ENCODE results near the gene VMP1.
"Not testable (repeated sequence)": the region's sequence is repeated elsewhere in the genome, so short reads cannot be mapped to it uniquely, and the experiment has no call there.

The VMP1 gene

DNA sequence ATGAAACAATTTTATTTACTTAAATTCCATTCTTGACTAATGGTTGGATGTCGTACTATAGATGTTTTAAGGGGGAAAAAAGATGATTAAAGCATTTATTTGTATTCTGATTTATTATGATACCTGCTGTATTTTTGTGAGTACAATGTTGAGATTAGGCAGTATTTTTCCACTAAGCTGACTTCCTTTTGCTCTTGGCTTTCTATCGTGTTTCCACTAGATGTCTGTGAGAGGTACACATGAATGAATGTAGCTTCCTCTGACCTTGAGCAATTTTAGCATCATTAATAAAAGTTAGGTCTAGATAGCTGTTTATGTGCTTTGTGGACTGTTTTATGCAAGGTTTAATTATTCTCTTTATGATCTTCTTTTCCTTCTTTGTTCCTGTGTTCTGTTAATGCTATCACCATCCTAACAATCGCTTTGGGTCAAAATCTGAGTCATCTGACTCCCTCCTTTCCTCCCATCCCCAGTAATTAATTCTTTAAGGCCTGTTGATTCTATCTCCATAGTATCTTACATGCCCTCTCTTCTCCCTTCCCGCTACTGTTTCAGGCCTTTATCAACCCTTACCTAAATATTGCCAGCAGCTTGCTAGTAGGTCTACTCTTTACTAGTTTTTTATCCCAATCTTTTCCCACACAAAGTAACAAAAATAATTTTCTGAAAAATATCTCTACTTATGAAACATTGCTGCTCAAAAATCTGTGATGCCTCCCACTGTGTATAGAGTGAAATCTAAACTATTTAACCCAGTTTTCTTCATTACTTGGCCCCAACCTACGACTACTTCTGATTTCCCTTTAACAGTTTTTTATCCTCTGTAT, 76.0 kb downstream of the VMP1 start:
- DNase-seq = no peak

DNA sequence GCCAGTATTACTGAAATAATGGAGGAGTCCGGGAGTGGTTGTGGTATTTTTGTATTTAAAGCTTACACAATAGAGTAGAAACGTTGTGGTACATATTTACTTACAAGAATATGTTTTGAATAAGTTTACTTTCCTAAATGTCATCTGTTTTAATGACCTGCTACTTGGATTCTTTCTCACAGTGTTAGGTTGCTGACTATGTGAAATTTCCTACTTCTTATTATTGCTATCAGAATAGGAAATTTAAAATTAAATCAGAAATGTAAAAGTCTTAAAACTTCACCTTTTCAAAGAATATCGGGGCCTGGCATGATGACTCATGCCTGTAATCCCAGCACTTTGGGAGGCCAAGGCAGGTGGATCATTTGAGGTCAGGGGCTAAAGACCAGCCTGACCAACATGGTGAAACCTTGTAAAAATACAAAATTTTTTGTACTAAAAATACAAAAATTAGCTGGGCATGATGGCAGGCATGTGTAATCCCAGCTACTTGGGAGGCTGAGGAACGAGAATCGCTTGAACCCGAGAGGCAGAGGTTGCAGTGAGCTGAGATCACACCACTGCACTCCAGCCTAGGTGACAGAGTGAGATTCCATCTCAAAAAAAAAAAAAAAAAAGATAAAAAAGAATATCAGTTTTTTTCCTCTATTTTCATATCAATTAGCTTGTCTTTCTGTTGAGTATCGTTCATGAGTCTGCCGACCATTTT, 77.8 kb downstream of the VMP1 start:
- peak; percentile 26 for DNase-seq

DNA sequence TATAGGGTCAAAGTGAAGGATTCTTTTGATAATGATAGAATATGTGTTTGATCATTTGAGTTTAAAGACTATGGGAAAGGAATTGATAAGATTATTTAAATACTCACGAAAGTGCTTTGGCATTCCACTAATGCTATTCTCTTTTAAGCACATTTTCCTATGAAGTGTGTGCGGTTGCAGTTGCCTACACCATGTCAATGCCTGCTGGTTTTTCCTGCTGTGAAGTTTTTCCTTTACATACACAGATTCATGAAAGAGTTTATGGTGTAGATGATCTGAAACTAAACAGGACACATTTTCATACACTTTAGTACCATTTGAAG, 78.7 kb downstream of the VMP1 start:
- no peak for DNase-seq

GRCh38 chr17:59786536-59787319, 79.3 kb downstream of the VMP1 start:
- peak; percentile 100 for DNase-seq

GRCh38 chr17:59789849-59790248, 82.4 kb downstream of the VMP1 start:
- not testable (repeated sequence) for DNase-seq

GRCh38 chr17:59790418-59790817, 83.0 kb downstream of the VMP1 start:
- not testable (repeated sequence) for DNase-seq

DNA sequence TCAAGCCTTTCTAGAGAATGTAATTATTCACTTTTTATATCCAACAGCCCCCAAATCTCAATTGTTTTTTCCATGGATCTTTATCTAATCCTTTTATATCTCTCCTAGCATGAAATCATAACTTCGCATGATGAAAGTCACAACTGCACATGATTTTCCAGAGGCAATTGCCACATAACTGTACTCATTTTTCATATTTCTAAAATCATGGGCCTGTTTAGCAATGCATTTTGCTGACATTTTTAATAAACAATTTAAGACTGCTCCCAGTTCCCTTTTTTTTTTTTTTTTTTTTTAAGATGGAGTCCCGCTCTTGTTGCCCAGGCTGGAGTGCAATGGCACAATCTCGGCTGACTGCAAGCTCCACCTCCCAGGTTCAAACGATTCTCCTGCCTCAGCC, 83.5 kb downstream of the VMP1 start:
- DNase-seq = no peak

- no peak for DNase-seq
Observed at GRCh38 chr17:59791603-59792457, 84.4 kb downstream of the VMP1 start.

DNA sequence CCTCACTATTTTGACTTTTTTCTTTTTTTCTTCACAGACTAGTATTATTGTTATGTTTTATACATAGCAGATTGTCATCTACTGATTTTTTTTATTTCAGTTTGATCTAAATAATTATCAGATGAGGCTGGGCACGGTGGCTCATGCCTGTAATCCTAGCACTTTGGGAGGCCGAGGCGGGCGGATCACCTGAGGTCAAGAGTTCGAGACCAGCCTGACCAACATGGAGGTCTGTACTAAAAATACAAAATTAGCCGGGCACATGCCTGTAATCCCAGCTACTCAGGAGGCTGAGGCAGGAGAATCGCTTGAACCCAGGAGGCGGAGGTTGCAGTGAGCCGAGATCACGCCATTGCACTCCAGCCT, 85.0 kb downstream of the VMP1 start:
- DNase-seq = not testable (repeated sequence)

GRCh38 chr17:59793205-59793604, 85.8 kb downstream of the VMP1 start:
- DNase-seq = no peak

DNA sequence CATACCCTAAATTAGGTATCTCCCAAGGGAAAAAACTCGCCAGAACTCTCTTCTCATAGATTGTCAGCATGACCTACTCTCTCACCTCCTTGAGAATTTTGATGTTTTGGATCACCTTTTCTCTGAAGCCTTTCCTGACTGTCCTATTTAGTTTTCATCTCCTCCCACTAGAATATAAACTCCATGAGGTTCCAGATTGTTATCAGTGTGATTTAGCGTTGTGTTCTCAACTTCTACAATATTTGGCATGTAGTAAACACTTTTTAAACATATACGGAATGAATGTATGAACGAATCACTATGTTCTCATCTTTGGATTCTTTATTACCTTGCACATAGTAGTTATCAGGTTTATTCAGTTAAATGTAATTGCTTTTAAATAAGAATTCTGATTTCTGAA, 88.7 kb downstream of the VMP1 start:
- no peak for DNase-seq

DNA sequence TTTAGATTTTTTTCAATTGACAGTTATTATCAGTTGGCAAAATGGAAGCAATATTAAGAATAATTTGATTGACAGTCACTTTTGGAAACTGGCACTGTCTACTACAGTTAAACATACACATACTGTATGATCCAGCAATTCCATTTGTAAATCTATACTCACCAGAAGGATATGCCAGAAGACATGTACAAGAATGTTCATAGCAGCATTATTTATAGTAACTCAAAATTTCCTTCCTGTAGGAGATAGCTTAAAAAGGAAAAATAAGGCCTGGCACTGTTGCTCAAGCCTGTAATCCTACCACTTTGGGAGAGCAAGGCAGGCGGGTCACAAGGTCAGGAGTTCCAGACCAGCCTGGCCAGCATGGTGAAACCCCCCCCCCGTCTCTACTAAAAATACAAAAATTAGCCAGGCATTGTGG, 89.3 kb downstream of the VMP1 start:
- no peak for DNase-seq

DNA sequence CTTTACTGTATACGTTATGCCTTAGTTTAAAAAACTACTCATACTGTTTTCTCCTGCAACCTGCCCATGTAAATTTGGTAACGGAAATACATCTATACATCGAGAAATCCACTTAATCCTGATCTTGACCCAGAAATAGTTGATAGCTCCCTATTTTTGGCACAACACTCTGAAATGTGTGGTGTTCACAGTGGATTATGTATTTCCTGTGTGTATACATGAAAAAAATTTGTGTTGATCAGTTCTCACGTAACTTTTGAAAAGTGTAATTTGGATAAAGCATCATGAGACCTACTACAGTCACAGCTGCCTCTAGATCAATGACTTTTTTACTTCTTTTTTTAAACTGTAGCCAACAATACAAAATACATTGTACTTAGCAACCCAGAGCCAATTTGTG, 90.7 kb downstream of the VMP1 start:
- no peak for DNase-seq

DNA sequence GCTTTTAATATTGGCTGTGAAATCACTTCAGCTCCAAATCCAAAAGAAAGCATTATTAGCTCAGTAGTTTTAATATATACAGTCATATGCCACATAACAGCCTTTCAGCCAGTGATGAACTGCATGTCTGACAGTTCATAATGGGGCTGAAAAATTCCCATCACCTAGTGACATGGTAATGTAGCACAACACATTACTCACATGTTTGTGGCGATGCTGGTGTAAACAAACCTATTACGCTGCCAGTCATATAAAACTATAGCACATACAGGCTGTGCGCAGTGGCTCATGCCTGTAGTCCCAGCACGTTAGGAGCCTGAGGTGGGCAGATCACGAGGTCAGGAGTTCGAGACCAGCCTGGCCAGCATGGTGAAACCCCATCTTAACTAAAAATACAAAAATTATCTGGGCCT, 93.1 kb downstream of the VMP1 start:
- no peak for DNase-seq

GRCh38 chr17:59802160-59802559, 94.7 kb downstream of the VMP1 start:
- no peak for DNase-seq

DNA sequence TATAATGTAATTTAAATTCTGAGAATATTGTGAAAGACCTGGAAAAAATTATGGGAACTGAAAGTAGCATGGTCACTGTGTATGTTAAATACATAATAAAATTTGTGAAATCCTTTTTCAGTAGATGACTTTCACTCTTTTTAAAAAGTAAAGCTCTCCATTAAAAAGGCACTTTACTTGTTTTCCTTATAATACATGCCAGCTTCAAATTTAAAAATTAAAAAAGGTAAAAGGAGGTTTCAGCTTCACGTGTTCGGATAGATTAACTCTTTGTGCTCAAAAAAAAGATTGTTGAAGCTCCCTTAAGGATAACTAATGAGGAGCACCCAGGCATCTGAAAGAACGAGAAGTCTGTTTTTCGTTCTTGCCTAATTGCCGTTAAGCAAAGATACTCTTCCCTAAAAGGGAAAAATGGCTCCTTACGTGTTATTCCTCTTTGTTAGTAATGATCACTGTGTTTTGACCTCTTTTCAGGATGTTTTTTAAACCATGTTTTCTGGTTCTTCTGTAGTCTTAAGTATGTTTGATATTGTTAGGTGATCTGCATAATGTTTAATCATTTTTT, 97.5 kb downstream of the VMP1 start:
- no peak for DNase-seq

DNA sequence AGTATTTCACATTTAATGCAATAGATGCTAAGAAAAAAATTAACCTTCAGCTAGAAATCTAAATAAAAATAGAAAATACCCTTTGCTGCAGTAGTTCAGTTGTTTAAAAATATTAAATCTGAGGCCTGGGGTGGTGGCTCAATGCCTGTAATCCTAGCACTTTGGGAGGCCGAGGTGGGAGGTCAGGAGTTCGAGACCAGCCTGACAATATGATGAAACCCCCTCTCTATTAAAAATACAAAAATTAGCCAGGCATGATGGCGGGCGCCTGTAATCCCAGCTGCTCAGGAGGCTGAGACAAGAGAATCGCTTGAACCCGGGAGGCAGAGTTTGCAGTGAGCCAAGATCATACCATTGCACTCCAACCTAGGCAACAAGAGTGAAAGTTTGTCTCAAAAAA, 98.9 kb downstream of the VMP1 start:
- DNase-seq = not testable (repeated sequence)

DNA sequence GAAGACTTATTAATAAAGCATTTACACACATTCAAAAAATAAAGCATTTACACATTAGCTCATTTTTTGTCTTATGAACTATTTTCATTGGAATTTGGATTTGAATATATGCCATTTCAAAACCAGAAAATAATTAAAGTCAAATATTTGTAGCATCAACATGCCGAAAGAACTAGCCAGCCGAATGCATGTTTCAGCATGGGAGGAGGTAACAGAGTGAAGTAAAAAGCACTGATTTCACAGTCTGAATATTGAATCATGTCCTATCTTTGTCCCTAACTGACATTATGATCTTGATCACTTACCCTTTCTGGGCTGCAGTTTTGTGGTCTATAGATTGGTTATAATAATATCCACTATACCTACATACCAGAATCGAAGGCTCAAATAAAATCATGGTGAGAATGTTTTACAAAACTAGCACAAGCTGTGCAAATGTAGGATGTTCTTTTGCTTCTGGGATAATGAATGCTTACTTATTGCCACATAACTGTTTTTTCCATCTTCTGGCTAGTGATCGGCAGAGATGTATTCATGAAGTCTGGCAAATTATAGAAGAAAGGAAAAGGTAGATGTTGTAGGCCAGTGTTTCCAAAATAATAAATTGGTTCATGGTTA, 100.5 kb downstream of the VMP1 start:
- DNase-seq = no peak

DNA sequence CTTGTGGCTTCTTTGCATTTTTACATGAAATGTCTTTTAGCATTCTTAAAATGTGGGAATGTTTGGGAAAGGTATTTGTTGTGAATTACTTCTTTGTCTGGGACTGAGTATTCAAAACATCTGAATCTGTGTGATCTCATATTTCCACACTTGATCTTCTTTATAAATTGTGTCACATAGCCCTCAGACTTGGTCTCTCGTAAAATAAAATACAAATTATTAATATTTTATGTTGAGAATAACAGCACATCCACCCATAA, 103.4 kb downstream of the VMP1 start:
- no peak for DNase-seq

DNA sequence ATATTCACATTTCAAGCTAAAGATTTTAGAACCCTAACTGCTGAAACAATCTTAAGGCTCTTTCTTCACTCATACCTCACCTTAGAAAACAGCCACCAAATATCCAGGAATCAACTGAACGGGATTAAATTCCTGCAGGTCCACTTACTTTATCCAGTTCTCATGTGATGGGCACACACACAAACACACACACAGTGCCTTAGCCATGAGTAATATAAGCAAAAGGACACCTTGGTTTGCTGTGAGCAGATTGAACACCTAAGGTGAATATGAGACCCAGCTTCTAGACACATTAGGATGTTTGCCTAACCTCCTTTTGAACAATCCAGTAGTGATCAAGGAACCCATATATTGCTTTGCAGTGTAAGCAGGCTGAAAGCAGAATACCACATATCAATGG, 103.8 kb downstream of the VMP1 start:
- DNase-seq = no peak

DNA sequence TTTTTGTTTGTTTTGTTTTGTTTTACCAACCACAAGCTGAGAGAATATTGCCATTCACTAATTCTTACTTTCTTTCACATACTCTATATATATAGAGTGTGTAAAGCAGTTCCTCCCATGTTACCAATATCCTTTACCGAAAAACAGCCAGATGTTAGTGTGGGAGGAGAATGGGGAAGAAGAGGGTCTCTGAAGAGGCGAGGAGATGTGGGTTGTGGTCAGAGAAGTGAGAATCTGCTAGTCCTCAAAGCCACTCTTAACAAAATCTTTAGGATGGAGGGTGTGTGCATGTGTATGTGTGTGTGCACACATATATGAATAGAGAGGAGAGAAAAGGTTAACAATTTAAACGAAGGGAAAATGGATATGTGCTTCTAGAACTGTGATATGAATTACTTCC, 104.7 kb downstream of the VMP1 start:
- DNase-seq = peak; percentile 47

- no peak for DNase-seq
Observed at GRCh38 chr17:59814276-59814675, 106.8 kb downstream of the VMP1 start.

Data from GF-D8 (cell line).